Osteoblast (primary cell): ENCODE data around the gene ARID3A. TPM values are rescaled to one million over a fixed set of nuclear protein-coding genes. Genes with fewer than 3 reads are reported as not detected.

ENCODE experiments used
- DNase-seq: peaks from one replicate; pipeline ENCODE4 v3.0.0; 2011; ENCODE audit warnings: low spot score, mixed read lengths; ENCODE audit not compliant: insufficient read length; ENCODE audit errors: missing footprints
- H2AFZ ChIP-seq: 2 replicates; pipeline ENCODE4 v1.6.0; 2011; ENCODE audit warnings: mild to moderate bottlenecking, low read length
- H3K27ac ChIP-seq: 2 replicates; pipeline ENCODE4 v1.5.1; 2011; ENCODE audit warnings: mild to moderate bottlenecking, low read depth, low read length, moderate library complexity
- H3K27me3 ChIP-seq: 2 replicates; pipeline ENCODE4 v1.6.0; 2012; ENCODE audit warnings: mild to moderate bottlenecking, control low read depth, inconsistent platforms, low read length, moderate library complexity; ENCODE audit not compliant: insufficient read depth
- H3K36me3 ChIP-seq: 2 replicates; pipeline ENCODE4 v1.5.1; 2011; ENCODE audit warnings: mild to moderate bottlenecking, low read length, control low read depth, moderate library complexity; ENCODE audit not compliant: insufficient read depth
- H3K4me1 ChIP-seq: 2 replicates; pipeline ENCODE4 v1.5.1; 2011; ENCODE audit warnings: mild to moderate bottlenecking, low read length, control low read depth, moderate library complexity; ENCODE audit not compliant: insufficient read depth
- H3K4me2 ChIP-seq: 2 replicates; pipeline ENCODE4 v1.6.0; 2011; ENCODE audit warnings: mild to moderate bottlenecking, low read length; ENCODE audit not compliant: insufficient read depth
- H3K4me3 ChIP-seq: fragments of 200-600 bp; sonication (generic); 3 replicates; pipeline ENCODE4 v1.5.1; 2012; ENCODE audit warnings: mild to moderate bottlenecking, low read length, inconsistent platforms; ENCODE audit not compliant: insufficient read depth
- H3K79me2 ChIP-seq: 2 replicates; pipeline ENCODE4 v1.6.0; 2012; ENCODE audit warnings: mild to moderate bottlenecking, low read length, control low read depth, inconsistent platforms; ENCODE audit not compliant: insufficient read depth
- H3K9me3 ChIP-seq: 2 replicates; pipeline ENCODE4 v1.5.1; 2011; ENCODE audit warnings: low read depth, low read length, control low read depth
- H4K20me1 ChIP-seq: 2 replicates; pipeline ENCODE4 v1.6.0; 2012; ENCODE audit warnings: mild to moderate bottlenecking, low read length, control low read depth; ENCODE audit not compliant: insufficient read depth
- CTCF ChIP-seq: IDR thresholded peaks from 2 replicates; pipeline ENCODE4 v1.5.1; 2011; ENCODE audit warnings: mild to moderate bottlenecking, low read depth, low read length, moderate library complexity; ENCODE audit errors: extremely low read depth
- total RNA-seq: library from RNA; depleted of rRNA; stranded (reverse); fragments of >200 nt; gene quantifications from 2 replicates; pipeline ENCODE4 v1.2.3, GENCODE V29; 2012

ARID3A gene
- total RNA-seq, 1 donor = 21.7 TPM

- no peak for TF ChIP-seq CTCF
- Histone ChIP-seq H3K4me2 (no peak overlapping the region), H3K9me3 (no peaks in the 10 kb centered on the region), H3K27ac (no peak overlapping the region), H3K36me3 (no peaks in the 10 kb centered on the region), H2AFZ (no peak overlapping the region), H3K4me3 (no peak overlapping the region), H3K4me1 (peaks cover 8% of the 10 kb centered on the region), H4K20me1 (peaks cover 3% of the 10 kb centered on the region), H3K79me2 (peaks cover 19% of the 10 kb centered on the region), H3K27me3 (no peaks in the 10 kb centered on the region)
- DNase-seq = no peak
Measured at GRCh38 chr19:958967-959855, 33.4 kb downstream of the ARID3A start.

GRCh38 chr19:960020-960419, 34.2 kb downstream of the ARID3A start:
- peaks cover 16% of the 10 kb centered on the region for H3K79me2 ChIP-seq
- H2AFZ ChIP-seq = no peak overlapping the region
- no peaks in the 10 kb centered on the region for H3K9me3 ChIP-seq
- H4K20me1 ChIP-seq = peaks cover 3% of the 10 kb centered on the region
- H3K27me3 ChIP-seq = no peaks in the 10 kb centered on the region
- no peak overlapping the region for H3K4me3 ChIP-seq
- H3K27ac ChIP-seq = no peak overlapping the region
- TF ChIP-seq CTCF = no peak
- peaks cover 5% of the 10 kb centered on the region for H3K36me3 ChIP-seq
- H3K4me2 ChIP-seq = no peak overlapping the region
- peaks cover 8% of the 10 kb centered on the region for H3K4me1 ChIP-seq
- no peak for DNase-seq

- H2AFZ ChIP-seq = no peak overlapping the region
Measured at GRCh38 chr19:960601-960938, 34.7 kb downstream of the ARID3A start.

More at GRCh38 chr19:960601-960938, 34.7 kb downstream of the ARID3A start:
- TF ChIP-seq CTCF = no peak
- H3K4me3 ChIP-seq = no peak overlapping the region
- DNase-seq = no peak
- H3K9me3 ChIP-seq = no peaks in the 10 kb centered on the region
- H3K36me3 ChIP-seq = peaks cover 10% of the 10 kb centered on the region
- H3K79me2 ChIP-seq = peaks cover 16% of the 10 kb centered on the region
- no peak overlapping the region for H3K27ac ChIP-seq
- H3K4me1 ChIP-seq = peaks cover 8% of the 10 kb centered on the region
- peaks cover 3% of the 10 kb centered on the region for H4K20me1 ChIP-seq
- no peak overlapping the region for H3K4me2 ChIP-seq
- H3K27me3 ChIP-seq = no peaks in the 10 kb centered on the region
